ENCODE measurements around the gene VDAC2. TPM values are rescaled to one million over a fixed set of nuclear protein-coding genes. Genes with fewer than 3 reads are reported as not detected.
"Not testable (repeated sequence)": the region's sequence is repeated elsewhere in the genome, so short reads cannot be mapped to it uniquely, and the experiment has no call there.

The VDAC2 gene
- total RNA-seq, 4 donors from 2014 or later, result 113 to 144 (median 122) TPM

DNA sequence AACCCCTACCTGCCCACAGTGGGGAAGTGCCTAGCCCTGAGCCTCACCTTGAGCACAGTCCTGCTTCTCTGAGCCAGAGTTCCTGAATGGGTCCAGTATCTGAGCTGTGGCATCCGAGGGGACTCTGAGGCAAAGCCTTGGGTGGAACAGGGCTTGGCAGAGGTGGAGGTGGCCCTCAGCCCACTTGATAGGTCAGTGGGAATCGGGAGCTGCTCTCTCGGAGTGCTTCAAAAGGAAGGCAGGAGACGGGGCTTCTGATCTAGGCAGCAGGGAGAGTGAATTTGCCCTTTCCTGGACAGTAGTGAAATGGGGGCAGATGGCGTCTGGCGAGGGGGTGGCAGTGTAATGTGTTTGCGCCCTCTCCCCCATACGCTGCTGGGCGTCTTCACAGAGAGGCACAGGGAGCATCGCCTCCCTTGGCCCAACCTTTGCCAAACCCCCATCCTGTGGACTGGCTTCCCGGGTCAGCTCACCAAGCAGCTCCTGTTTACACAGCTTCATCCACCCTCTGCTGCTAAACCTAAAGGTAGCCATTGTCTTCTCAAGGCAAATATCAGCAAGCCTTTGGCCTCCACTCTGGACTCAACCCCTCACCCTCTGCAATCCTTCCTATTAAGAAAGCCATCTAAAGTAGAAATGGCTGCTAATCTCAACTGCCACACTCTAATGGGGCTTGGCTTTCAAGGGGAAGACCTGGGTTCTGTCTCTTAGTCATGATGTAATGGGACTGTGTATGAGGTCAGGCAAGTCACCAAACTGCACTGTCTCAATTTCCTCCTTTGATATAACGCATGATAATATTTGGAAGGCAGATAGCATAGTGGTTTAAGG is 21.1 kb upstream of the VDAC2 start:
- intact Hi-C loops (cut with DNase I), result loop anchor here (5.0 kb wide), 1 partner anchor 48 kb away; the partner anchor contains the start of gene COMTD1

DNA sequence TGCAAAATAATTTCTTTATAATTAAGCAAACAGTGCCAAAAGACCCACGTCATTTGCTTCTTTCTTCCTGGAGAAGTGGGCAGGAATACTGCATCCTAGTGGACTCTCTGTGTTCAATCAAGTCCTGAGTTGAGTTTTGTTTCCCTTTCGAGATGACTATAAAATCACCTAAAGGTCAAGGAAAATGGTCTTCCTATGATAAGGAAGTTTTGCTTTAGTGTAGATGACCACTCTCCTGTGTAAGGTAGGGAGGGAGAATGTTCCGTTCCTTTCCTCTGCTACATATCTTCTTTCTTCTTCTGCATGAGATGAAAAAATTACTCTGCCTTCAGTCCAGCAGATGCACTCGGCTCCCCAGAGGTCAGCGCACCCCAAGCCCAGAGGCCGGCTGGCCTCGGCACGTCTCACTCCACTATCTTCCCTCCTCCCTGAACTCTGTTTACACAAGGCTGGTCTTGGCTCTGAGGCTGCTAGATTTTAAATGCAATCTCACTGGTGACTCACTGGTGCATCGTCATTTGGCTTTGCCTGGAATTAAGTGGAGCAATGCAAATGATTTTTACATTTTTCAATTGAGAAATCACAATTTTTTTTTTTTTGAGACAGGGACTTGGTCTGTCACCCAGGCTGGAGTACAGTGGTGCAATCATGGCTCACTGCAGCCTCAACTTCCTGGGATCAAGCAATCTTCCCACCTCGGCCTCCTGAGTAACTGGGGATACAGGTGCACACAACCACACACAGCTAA is 18.6 kb upstream of the VDAC2 start:
- intact Hi-C loops (cut with DNase I), result no loop called here
- H3K27me3 ChIP-seq, result no peaks in the 10 kb centered on the region
- peaks cover 7 to 16% of the 10 kb centered on the region in 2 donors for H3K4me1 ChIP-seq
- no peaks in the 10 kb centered on the region for H3K9me3 ChIP-seq
- TF ChIP-seq, protein P1, sequence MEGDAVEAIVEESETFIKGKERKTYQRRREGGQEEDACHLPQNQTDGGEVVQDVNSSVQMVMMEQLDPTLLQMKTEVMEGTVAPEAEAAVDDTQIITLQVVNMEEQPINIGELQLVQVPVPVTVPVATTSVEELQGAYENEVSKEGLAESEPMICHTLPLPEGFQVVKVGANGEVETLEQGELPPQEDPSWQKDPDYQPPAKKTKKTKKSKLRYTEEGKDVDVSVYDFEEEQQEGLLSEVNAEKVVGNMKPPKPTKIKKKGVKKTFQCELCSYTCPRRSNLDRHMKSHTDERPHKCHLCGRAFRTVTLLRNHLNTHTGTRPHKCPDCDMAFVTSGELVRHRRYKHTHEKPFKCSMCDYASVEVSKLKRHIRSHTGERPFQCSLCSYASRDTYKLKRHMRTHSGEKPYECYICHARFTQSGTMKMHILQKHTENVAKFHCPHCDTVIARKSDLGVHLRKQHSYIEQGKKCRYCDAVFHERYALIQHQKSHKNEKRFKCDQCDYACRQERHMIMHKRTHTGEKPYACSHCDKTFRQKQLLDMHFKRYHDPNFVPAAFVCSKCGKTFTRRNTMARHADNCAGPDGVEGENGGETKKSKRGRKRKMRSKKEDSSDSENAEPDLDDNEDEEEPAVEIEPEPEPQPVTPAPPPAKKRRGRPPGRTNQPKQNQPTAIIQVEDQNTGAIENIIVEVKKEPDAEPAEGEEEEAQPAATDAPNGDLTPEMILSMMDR (IDR thresholded peaks at IDR 0.05), result no peak
- no peak for TF ChIP-seq POLR2A (IDR thresholded peaks at IDR 0.05)
- H3K36me3 ChIP-seq, result no peaks in the 10 kb centered on the region
- DNase-seq, result peak; percentile 38 to 49
- H3K27ac ChIP-seq, result peak overlapping the region in 2 of 3 donors; percentile 31 to 39
- H3K4me3 ChIP-seq (replicated peaks in 1 of 3), result no peak overlapping the region
- WGBS, 2 donors, result 50 to 57% methylated on average over 10 of the region's 10 CpGs

More for the DNA sequence above, 21.1 kb upstream of the VDAC2 start:
- TF ChIP-seq, protein P1 (IDR thresholded peaks at IDR 0.05), result no peak
- TF ChIP-seq POLR2A (IDR thresholded peaks at IDR 0.05), result no peak
- H3K9me3 ChIP-seq, result no peaks in the 10 kb centered on the region
- no peaks in the 10 kb centered on the region for H3K27me3 ChIP-seq
- peaks cover 13 to 29% of the 10 kb centered on the region in 2 donors for H3K4me1 ChIP-seq
- H3K27ac ChIP-seq, result no peak overlapping the region
- 92 to 93% methylated on average over 12 of the region's 12 CpGs for WGBS, 2 donors
- no peak overlapping the region for H3K4me3 ChIP-seq (replicated peaks in 1 of 3)
- H3K36me3 ChIP-seq, result no peaks in the 10 kb centered on the region
- no peak for DNase-seq

DNA sequence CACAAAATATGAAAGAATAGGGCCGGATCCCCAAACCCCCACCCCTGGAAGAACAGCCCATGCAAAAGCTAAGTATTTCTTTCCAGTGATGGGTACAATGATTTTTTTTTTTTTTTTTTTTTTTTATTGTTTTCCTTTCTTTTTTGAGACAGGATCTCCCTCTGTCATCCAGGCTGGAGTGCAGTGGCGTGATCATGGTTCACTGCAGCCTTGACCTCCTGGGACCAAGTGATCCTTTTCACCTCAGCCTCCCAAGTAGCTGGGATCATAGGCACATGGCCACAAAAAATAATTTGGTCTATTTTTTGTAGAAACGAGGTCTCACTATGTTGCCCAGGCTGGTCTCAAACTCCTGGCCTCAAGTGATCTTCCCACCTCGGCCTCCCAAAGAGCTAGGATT is 16.0 kb upstream of the VDAC2 start:
- H3K27me3 ChIP-seq; DNase-seq; H3K36me3 ChIP-seq; intact Hi-C loops (cut with DNase I); H3K9me3 ChIP-seq; H3K4me3 ChIP-seq (replicated peaks in 1 of 3); H3K27ac ChIP-seq: not testable (repeated sequence)
- WGBS, 2 donors, result 94 to 95% methylated on average over 4 of the region's 4 CpGs
- H3K4me1 ChIP-seq, result peaks cover 0 to 10% of the 10 kb centered on the region in 2 donors

DNA sequence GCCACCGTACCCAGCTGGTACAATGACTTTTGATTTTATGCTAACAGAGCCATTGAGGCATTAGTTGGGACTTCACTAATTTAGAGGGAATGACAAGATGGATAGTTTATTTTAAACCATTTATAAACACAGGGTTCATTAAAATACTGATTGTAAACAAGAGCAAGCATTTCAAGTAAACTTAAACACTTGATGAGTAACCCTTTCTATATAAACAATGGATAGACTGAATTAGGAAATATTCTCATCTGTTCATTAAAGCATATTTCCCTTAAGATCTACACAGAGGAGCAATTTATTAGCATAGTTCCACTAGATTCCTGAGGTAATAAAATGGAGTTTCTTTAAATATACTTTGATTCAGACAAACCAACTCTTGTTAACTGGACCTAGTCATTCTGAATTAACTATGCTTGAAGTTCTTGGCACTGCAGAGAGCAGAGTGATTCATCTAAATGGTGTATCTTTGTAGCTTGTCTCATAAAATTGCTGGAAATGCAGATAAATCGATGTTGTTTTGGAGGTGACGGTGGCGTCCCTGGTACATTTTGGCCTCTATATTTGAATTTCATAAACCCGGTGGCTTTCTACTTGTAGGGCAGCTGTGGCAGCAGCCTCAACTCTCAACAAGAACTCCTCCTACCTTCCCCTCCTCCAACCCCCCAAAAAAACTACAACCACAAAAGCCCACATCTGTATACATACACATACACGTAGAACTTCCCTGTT is 15.4 kb upstream of the VDAC2 start:
- 94 to 97% methylated on average over 6 of the region's 6 CpGs for WGBS, 2 donors
- Histone ChIP-seq H3K36me3 (no peaks in the 10 kb centered on the region), H3K27me3 (no peaks in the 10 kb centered on the region), H3K27ac (no peak overlapping the region), H3K4me1 (peaks cover 0 to 10% of the 10 kb centered on the region in 2 donors), H3K4me3 (replicated peaks in 1 of 3) (no peak overlapping the region), H3K9me3 (no peaks in the 10 kb centered on the region)
- no peak for DNase-seq
- TF ChIP-seq, protein P1 (IDR thresholded peaks at IDR 0.05), result no peak
- no peak for TF ChIP-seq POLR2A (IDR thresholded peaks at IDR 0.05)
- intact Hi-C loops (cut with DNase I), result no loop called here

DNA sequence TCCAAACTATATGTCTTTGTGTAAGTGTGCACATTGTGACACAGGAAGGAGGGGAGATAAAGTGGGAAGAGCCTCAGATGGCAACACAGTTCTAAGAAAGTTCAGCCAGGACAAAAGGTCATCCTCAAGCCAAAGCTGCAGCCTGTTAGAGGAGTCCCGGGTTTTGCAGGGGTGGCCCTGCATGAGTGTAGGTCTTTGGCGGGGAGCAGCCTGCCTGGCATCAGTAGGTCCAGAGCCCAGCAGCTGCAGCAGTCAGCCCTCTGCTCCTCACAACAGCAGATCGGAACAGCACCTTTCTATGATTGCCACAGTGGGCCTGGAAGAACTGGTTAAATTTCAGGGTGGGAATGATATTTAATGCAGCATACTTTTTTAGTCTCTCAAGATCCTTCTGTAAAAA is 13.5 kb upstream of the VDAC2 start:
- DNase-seq, result no peak
- H3K27me3 ChIP-seq, result no peaks in the 10 kb centered on the region
- no peak overlapping the region for H3K27ac ChIP-seq
- H3K4me1 ChIP-seq, result peaks cover 0 to 6% of the 10 kb centered on the region in 2 donors
- no peaks in the 10 kb centered on the region for H3K9me3 ChIP-seq
- no peak overlapping the region for H3K4me3 ChIP-seq (replicated peaks in 1 of 3)
- H3K36me3 ChIP-seq, result no peaks in the 10 kb centered on the region
- intact Hi-C loops (cut with DNase I), result no loop called here
- no peak for TF ChIP-seq POLR2A (IDR thresholded peaks at IDR 0.05)
- TF ChIP-seq, protein P1 (IDR thresholded peaks at IDR 0.05), result no peak
- WGBS, 2 donors, result 89 to 90% methylated on average over 3 of the region's 3 CpGs
